CD14-positive monocyte (primary cell): ENCODE measurements around the gene GPC6. TPM values are rescaled to one million over a fixed set of nuclear protein-coding genes. Genes with fewer than 3 reads are reported as not detected.

Experiments
- DNase-seq, 3 donors: peaks; one replicate each; pipeline ENCODE4 v3.0.0-alpha.2; 2011 to 2022
- H2AFZ ChIP-seq: 2 replicates; pipeline ENCODE4 v1.6.0; 2012; ENCODE audit warnings: mild to moderate bottlenecking, low read depth, low read length, inconsistent platforms; ENCODE audit not compliant: insufficient read depth, poor library complexity, severe bottlenecking
- H3K27ac ChIP-seq, 2 donors: 1 replicate in 1 of 2; 2 replicates in 1 of 2; pipeline ENCODE4 v1.5.1; 2012 to 2013; ENCODE audit warnings: low read length in 2 of 2, control low read depth in 1 of 2, inconsistent platforms in 1 of 2, low read depth in 1 of 2, mild to moderate bottlenecking in 1 of 2
- H3K27me3 ChIP-seq, 2 donors: one replicate each; pipeline versions ENCODE4 v1.6.0 to v1.6.1; 2011 to 2013; ENCODE audit warnings: low read length in 2 of 2; ENCODE audit not compliant: control insufficient read depth in 2 of 2, insufficient read depth in 2 of 2
- H3K36me3 ChIP-seq, 2 donors: replicated peaks in 1 of 2; 1 replicate in 1 of 2; 2 replicates in 1 of 2; pipeline versions ENCODE4 v1.5.1 to v1.6.1; 2012 to 2013; ENCODE audit warnings: low read length in 2 of 2, control low read depth in 1 of 2, inconsistent platforms in 1 of 2, mild to moderate bottlenecking in 1 of 2; ENCODE audit not compliant: insufficient read depth in 2 of 2, control insufficient read depth in 1 of 2
- H3K4me1 ChIP-seq, 2 donors: 1 replicate in 1 of 2; 2 replicates in 1 of 2; pipeline versions ENCODE4 v1.5.1 to v1.6.1; 2012 to 2013; ENCODE audit warnings: low read length in 2 of 2, control low read depth in 1 of 2, inconsistent platforms in 1 of 2, mild to moderate bottlenecking in 1 of 2, moderate library complexity in 1 of 2; ENCODE audit not compliant: insufficient read depth in 2 of 2, control insufficient read depth in 1 of 2
- H3K4me2 ChIP-seq: replicated peaks from 2 replicates; pipeline ENCODE3; 2012; ENCODE audit warnings: low read length, moderate library complexity, mild to moderate bottlenecking; ENCODE audit not compliant: poor library complexity, severe bottlenecking; ENCODE audit errors: extremely low read depth
- H3K4me3 ChIP-seq, 3 experiments: fragments of 200-600 bp in 1 of 3; sonication (generic) in 1 of 3; replicated peaks in 1 of 3; 1 replicate in 2 of 3; 2 replicates in 1 of 3; pipeline ENCODE4 v1.5.1; 2011 to 2013; ENCODE audit warnings: low read length in 3 of 3, mild to moderate bottlenecking in 3 of 3, control low read depth in 2 of 3, low read depth in 2 of 3, inconsistent platforms in 1 of 3, moderate library complexity in 1 of 3
- H3K79me2 ChIP-seq: 2 replicates; pipeline ENCODE4 v1.6.0; 2012; ENCODE audit warnings: mild to moderate bottlenecking, control low read depth, inconsistent platforms, low read length, moderate library complexity; ENCODE audit not compliant: insufficient read depth
- H3K9ac ChIP-seq: 2 replicates; pipeline ENCODE4 v1.6.0; 2017; ENCODE audit warnings: low read length, mild to moderate bottlenecking; ENCODE audit not compliant: insufficient read depth, poor library complexity, severe bottlenecking
- H3K9me3 ChIP-seq, 2 donors: replicated peaks in 1 of 2; 1 replicate in 1 of 2; 2 replicates in 1 of 2; pipeline versions ENCODE4 v1.5.1 to v1.6.1; 2012 to 2013; ENCODE audit warnings: low read length in 2 of 2, control low read depth in 1 of 2; ENCODE audit not compliant: control insufficient read depth in 1 of 2, insufficient read depth in 1 of 2
- H4K20me1 ChIP-seq: 2 replicates; pipeline ENCODE4 v1.6.0; 2012; ENCODE audit warnings: mild to moderate bottlenecking, low read length, control low read depth, moderate library complexity; ENCODE audit not compliant: insufficient read depth
- H3K27ac Mint-ChIP-seq, 7 donors: one replicate each; pipeline ENCODE4 v1.8.0; 2020; ENCODE audit warnings: mild to moderate bottlenecking in 7 of 7, mixed read lengths in 7 of 7, moderate library complexity in 6 of 7, inconsistent platforms in 2 of 7
- H3K27me3 Mint-ChIP-seq, 3 donors: one replicate each; pipeline ENCODE4 v1.8.0; 2021 to 2022; ENCODE audit warnings: low read depth in 3 of 3, mild to moderate bottlenecking in 3 of 3, mixed read lengths in 3 of 3, moderate library complexity in 3 of 3, inconsistent platforms in 1 of 3
- H3K36me3 Mint-ChIP-seq, 2 donors: one replicate each; pipeline ENCODE4 v1.8.0; 2020; ENCODE audit warnings: mixed read lengths in 2 of 2, inconsistent platforms in 1 of 2, mild to moderate bottlenecking in 1 of 2
- H3K4me1 Mint-ChIP-seq: one replicate; pipeline ENCODE4 v1.8.0; 2020; ENCODE audit warnings: mild to moderate bottlenecking, mixed read lengths
- H3K4me3 Mint-ChIP-seq, 2 donors: one replicate each; pipeline ENCODE4 v1.8.0; 2020; ENCODE audit warnings: mild to moderate bottlenecking in 2 of 2, mixed read lengths in 2 of 2, moderate library complexity in 1 of 2
- H3K9me3 Mint-ChIP-seq, 7 donors: one replicate each; pipeline ENCODE4 v1.8.0; 2020 to 2022; ENCODE audit warnings: mixed read lengths in 7 of 7, mild to moderate bottlenecking in 6 of 7, moderate library complexity in 6 of 7, inconsistent platforms in 2 of 7
- WGBS: methylation state at CpG from one replicate; pipeline ENCODE4 v1.1.5; 2013; ENCODE audit warnings: missing lambda C conversion rate; ENCODE audit not compliant: insufficient coverage; 5-methylcytosine and 5-hydroxymethylcytosine counted together
- intact Hi-C, 2 donors: fragments of 100-400 bp; cut with micrococcal nuclease; formaldehyde crosslinking; loops; one replicate each; pipeline versions ENCODE4 v1.15.0 to v1.15.1; 2023
- polyA plus RNA-seq, 3 donors: library from polyadenylated mRNA; depleted of rRNA in 1 of 3; unstranded in 2 of 3; stranded (reverse) in 1 of 3; fragments of 300-500 nt in 2 of 3; fragments of >200 nt in 1 of 3; fragmentation: Illumina TruSeq in 2 of 3; gene quantifications; 1 replicate in 2 of 3; 2 replicates in 1 of 3; pipeline ENCODE4 v1.2.3, GENCODE V29; 2012 to 2021
- TF ChIP-seq, protein P1 (sequence below): fragments of 200-600 bp; IDR thresholded peaks from one replicate; pipeline ENCODE4 v1.8.0; 2022; ENCODE audit warnings: antibody characterized with exemption, mild to moderate bottlenecking

GPC6 gene
- polyA plus RNA-seq, 3 donors: not detected

DNA sequence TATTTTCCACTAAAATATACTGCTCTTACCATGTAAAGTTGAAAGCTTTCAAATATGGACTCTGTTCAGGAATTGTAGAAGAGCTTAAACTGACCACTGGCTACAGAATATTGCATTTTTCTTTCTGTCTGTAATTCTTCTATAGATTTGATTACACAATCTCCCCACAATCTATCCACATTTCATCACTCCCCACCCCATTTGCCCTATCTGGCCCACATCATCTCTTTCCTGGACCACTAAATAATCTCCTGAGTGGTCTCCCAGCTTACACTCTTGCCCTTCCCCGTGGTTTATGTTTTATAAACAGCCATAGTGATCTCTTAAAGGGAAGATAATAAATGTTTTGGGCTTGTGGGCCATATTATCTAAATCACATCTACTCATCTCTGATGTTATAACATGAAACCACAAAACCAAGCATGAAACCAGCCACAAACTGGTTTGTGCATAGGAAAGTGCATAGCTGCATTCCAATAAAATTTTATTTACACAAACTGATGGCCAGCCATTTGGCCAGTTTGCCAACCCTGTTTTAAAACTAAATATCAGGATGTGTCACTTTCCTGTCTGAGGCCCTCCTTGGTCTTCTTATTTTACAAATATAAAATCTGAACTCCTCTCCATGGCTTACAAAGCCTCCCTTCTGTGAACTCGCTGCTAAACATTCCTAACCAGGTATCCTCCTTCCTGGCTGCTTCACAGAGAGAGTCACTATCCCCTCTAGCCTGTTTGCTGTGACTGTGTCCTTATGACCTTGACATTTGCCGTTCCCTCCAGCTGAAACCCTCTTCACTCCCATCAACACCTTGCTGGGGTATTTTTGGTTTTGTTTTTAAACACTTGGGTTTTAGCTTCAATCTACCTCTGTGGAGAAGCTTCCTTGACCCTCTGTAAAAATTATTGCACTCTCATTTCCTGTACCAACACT lies 500.9 kb downstream of the GPC6 start:
- no peak overlapping the region for H3K27ac ChIP-seq
- peaks cover 0 to 14% of the 10 kb centered on the region in 2 donors for H3K9me3 ChIP-seq
- intact Hi-C loops: no loop called here
- no peaks in the 10 kb centered on the region for H3K79me2 ChIP-seq
- no peak overlapping the region for H3K4me3 ChIP-seq
- no peak overlapping the region for H3K4me2 ChIP-seq
- H3K27me3 ChIP-seq: no peaks in the 10 kb centered on the region
- no peak overlapping the region for H2AFZ ChIP-seq
- no peak overlapping the region for H3K4me3 Mint-ChIP-seq
- no peak for DNase-seq
- no peaks in the 10 kb centered on the region for H3K36me3 ChIP-seq
- H4K20me1 ChIP-seq: no peaks in the 10 kb centered on the region
- H3K9ac ChIP-seq: no peak overlapping the region
- TF ChIP-seq, protein P1, sequence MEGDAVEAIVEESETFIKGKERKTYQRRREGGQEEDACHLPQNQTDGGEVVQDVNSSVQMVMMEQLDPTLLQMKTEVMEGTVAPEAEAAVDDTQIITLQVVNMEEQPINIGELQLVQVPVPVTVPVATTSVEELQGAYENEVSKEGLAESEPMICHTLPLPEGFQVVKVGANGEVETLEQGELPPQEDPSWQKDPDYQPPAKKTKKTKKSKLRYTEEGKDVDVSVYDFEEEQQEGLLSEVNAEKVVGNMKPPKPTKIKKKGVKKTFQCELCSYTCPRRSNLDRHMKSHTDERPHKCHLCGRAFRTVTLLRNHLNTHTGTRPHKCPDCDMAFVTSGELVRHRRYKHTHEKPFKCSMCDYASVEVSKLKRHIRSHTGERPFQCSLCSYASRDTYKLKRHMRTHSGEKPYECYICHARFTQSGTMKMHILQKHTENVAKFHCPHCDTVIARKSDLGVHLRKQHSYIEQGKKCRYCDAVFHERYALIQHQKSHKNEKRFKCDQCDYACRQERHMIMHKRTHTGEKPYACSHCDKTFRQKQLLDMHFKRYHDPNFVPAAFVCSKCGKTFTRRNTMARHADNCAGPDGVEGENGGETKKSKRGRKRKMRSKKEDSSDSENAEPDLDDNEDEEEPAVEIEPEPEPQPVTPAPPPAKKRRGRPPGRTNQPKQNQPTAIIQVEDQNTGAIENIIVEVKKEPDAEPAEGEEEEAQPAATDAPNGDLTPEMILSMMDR: no peak
- H3K27ac Mint-ChIP-seq: no peak overlapping the region
- WGBS: 64% methylated on average over 1 of the region's 3 CpGs
- H3K4me1 Mint-ChIP-seq: no peaks in the 10 kb centered on the region
- H3K36me3 Mint-ChIP-seq: no peaks in the 10 kb centered on the region
- H3K4me1 ChIP-seq: no peaks in the 10 kb centered on the region
- H3K27me3 Mint-ChIP-seq: no peaks in the 10 kb centered on the region
- peaks cover 0 to 13% (median 3%) of the 10 kb centered on the region in 7 donors for H3K9me3 Mint-ChIP-seq

DNA sequence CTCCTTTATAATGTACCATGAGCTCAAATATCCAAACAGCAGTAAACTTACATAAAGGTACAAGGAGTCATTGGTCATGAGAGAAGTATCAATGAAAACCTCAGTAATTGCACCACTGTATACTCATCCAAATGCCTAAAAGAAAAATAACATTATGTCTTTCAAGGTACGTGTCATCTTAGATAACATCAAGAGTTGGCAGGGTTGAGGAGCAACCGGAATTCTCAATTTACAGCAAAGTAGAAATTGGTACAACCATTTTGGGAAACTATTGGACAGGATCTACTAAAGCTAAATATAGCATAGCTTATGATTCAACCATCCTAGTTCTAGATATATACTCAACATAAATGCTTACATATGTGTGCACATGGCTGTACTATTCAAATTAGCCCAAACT lies 502.8 kb downstream of the GPC6 start:
- TF ChIP-seq, protein P1: no peak
- Histone ChIP-seq H3K9ac (no peak overlapping the region), H3K27ac (no peak overlapping the region), H3K4me1 (no peaks in the 10 kb centered on the region), H4K20me1 (no peaks in the 10 kb centered on the region), H3K4me2 (no peak overlapping the region), H3K9me3 (peaks cover 0 to 7% of the 10 kb centered on the region in 2 donors), H3K36me3 (no peaks in the 10 kb centered on the region), H3K79me2 (no peaks in the 10 kb centered on the region), H3K4me3 (no peak overlapping the region), H2AFZ (no peak overlapping the region), H3K27me3 (no peaks in the 10 kb centered on the region)
- Mint-ChIP-seq H3K27me3 (no peaks in the 10 kb centered on the region), H3K4me1 (no peaks in the 10 kb centered on the region), H3K27ac (no peak overlapping the region), H3K9me3 (peaks cover 0 to 14% (median 3%) of the 10 kb centered on the region in 7 donors), H3K4me3 (no peak overlapping the region), H3K36me3 (no peaks in the 10 kb centered on the region)
- DNase-seq: no peak
- no CpG with 5 or more reads among the region's 2 CpGs for WGBS
- intact Hi-C loops: no loop called here
